Heart left ventricle (tissue), 13 donors: Measurements from ENCODE around the gene INSYN1.

ENCODE experiments used
- POLR2A ChIP-seq, 2 donors: fragments of 450-650 bp; IDR thresholded peaks; one replicate each; pipeline ENCODE4 v1.6.1; 2017; ENCODE audit warnings: antibody characterized with exemption in 2 of 2, mild to moderate bottlenecking in 2 of 2, moderate library complexity in 2 of 2
- TF ChIP-seq, protein P1 (sequence below), 12 donors: fragments of 200-600 bp; sonication (generic) in 4 of 12; IDR thresholded peaks; one replicate each; pipeline versions ENCODE4 v1.5.0 to v1.8.0; 2018 to 2022; ENCODE audit warnings: antibody characterized with exemption in 12 of 12, mild to moderate bottlenecking in 5 of 12
- donor health status: ischemic (EF 13 %, LVEDD 7.1; RV severe dilation, severe dysfunction).
- donor health status: DM: no; HTN: yes; CAD: no.
- donor health status: DM: no; HTN: no; CAD: no.
- donor health status: ischemic (EF 25% LVEDD 6.9; RV normal size, moderate dysfunction).
- donor health status: ischemic (EF 25% LVEDD 5.7; RV mildly dilated, moderate dysfunction).
- donor health status: ischemic (EF 35%, LVEDD 5.7; RV mildly dilated, moderate dysfunction).
- donor health status: nonischemic (EF 11% LVEDD 7.7; RV severe dilation, severe dysfunction).
- donor health status: DM: yes; HTN: yes; CAD: no.
- donor health status: PGD.
- donor health status: ischemic (EF 29% LVEDD 5.4; RV normal size, mild dysfunction).
- donor health status: nonischemic (EF 23%, LVEDD 6.1; RV moderate dilation, normal function).

DNA sequence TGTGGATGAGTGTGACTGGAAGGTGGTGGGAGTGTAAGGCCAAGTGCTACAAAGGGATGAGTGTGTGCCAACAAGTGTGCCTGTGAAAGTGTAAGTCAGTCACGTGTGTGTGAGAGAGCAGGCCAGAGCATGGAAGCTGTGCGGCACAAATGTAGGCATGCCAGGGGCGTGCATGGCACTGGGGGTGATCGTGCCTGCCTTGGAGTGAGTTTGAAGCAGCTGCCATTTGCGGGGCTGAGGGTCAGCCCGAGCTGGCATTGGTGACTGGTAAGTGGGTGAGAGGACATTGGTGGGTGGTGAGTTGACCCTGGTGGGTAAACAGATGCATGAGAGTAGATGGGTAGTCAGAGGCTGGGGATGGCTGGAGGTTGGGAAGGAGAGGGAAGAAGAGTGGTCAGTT is 44.5 kb downstream of the INSYN1 start:
- no peak for TF ChIP-seq POLR2A (IDR thresholded peaks at IDR 0.05)
- TF ChIP-seq, protein P1, sequence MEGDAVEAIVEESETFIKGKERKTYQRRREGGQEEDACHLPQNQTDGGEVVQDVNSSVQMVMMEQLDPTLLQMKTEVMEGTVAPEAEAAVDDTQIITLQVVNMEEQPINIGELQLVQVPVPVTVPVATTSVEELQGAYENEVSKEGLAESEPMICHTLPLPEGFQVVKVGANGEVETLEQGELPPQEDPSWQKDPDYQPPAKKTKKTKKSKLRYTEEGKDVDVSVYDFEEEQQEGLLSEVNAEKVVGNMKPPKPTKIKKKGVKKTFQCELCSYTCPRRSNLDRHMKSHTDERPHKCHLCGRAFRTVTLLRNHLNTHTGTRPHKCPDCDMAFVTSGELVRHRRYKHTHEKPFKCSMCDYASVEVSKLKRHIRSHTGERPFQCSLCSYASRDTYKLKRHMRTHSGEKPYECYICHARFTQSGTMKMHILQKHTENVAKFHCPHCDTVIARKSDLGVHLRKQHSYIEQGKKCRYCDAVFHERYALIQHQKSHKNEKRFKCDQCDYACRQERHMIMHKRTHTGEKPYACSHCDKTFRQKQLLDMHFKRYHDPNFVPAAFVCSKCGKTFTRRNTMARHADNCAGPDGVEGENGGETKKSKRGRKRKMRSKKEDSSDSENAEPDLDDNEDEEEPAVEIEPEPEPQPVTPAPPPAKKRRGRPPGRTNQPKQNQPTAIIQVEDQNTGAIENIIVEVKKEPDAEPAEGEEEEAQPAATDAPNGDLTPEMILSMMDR (IDR thresholded peaks at IDR 0.05), result no peak
